Measurements from ENCODE around the gene SLCO4A1.

- TF ChIP-seq CTCF (IDR thresholded peaks at IDR 0.05) (peak in 2 of 4 experiments; percentile 20 to 30), POLR2A (IDR thresholded peaks at IDR 0.05) (no peak), POLR2AphosphoS5 (IDR thresholded peaks at IDR 0.05) (no peak)
These were observed 60.9 kb downstream of the SLCO4A1 start for GRCh38 chr20:62702895-62703852.
